HL-60 (cell line): ENCODE data around the gene CFAP210.

Experiments used
- DNase-seq, 2 experiments: peaks; one replicate each; pipeline ENCODE4 v3.0.0-alpha.2; 2010 to 2020; ENCODE audit warnings: low read depth in 1 of 2, low spot score in 1 of 2
- H3K27ac ChIP-seq: fragments of 250-450 bp; sonication (Bioruptor Pico); replicated peaks from 2 replicates; pipeline ENCODE4 v1.5.1; 2020; ENCODE audit warnings: mild to moderate bottlenecking, moderate library complexity
- H3K27me3 ChIP-seq: fragments of 250-450 bp; sonication (Bioruptor Pico); 2 replicates; pipeline ENCODE4 v1.5.1; 2021; ENCODE audit warnings: mild to moderate bottlenecking, moderate library complexity; ENCODE audit not compliant: insufficient read depth, poor library complexity, severe bottlenecking
- H3K4me3 ChIP-seq: replicated peaks from 2 replicates; pipeline ENCODE4 v1.5.1; 2011; ENCODE audit warnings: mild to moderate bottlenecking, control low read depth, low read length; ENCODE audit not compliant: insufficient read depth
- CTCF ChIP-seq: IDR thresholded peaks from one replicate; pipeline ENCODE4 v1.5.1; 2011; ENCODE audit warnings: low read length, control low read depth, inconsistent platforms; ENCODE audit not compliant: insufficient read depth
- GABPA ChIP-seq: IDR thresholded peaks from 2 replicates; pipeline ENCODE4 v1.6.1; 2012; ENCODE audit warnings: low read depth
- POLR2AphosphoS5 ChIP-seq: IDR thresholded peaks from 2 replicates; pipeline ENCODE4 v1.6.1; 2012; ENCODE audit warnings: low read depth
- REST ChIP-seq: IDR thresholded peaks from 2 replicates; pipeline ENCODE4 v1.6.1; 2012; ENCODE audit warnings: low read depth; ENCODE audit not compliant: insufficient replicate concordance
- SPI1 ChIP-seq: IDR thresholded peaks from 2 replicates; pipeline ENCODE4 v1.6.1; 2012; ENCODE audit warnings: low read depth, mild to moderate bottlenecking, borderline replicate concordance
- long read RNA-seq: library from polyadenylated mRNA; unstranded; transcript quantifications from one replicate; pipeline ENCODE4 v2.0.0, GENCODE V29; 2020

Gene CFAP210
- long read RNA-seq, result 0 reads

GRCh38 chr2:169694113-169694893 is at the start of gene CFAP210, which contains the start of gene PHOSPHO2:
TSS of gene CFAP210 (minus strand) at chr2:169694405. CDS start at chr2:169694327, 78 bp downstream.
TSS of gene PHOSPHO2 (plus strand) at chr2:169694469. CDS start at chr2:169700972, 6,503 bp downstream.
- TF ChIP-seq POLR2AphosphoS5 (peak; percentile 72), GABPA (peak; percentile 53), CTCF (no peak)
- no peaks in the 10 kb centered on the region for H3K27me3 ChIP-seq
- peak within 1 kb of the TSS; percentile 88 for H3K27ac ChIP-seq
- peak; percentile 90 to 99 for DNase-seq
- H3K4me3 ChIP-seq, result peak within 1 kb of the TSS; percentile 92

- TF ChIP-seq POLR2AphosphoS5 (no peak), SPI1 (no peak), CTCF (no peak), GABPA (no peak), REST (no peak)
- Histone ChIP-seq H3K4me3 (no peak overlapping the region), H3K27ac (no peak overlapping the region), H3K27me3 (no peaks in the 10 kb centered on the region)
- DNase-seq, result no peak
Measured at GRCh38 chr2:169743549-169743948, 49.3 kb upstream of the CFAP210 start.

GRCh38 chr2:169739351-169739750 is 45.1 kb upstream of the CFAP210 start:
- no peak for TF ChIP-seq REST
- no peak for TF ChIP-seq SPI1
- no peak for TF ChIP-seq GABPA
- no peak for TF ChIP-seq POLR2AphosphoS5
- no peak for TF ChIP-seq CTCF
- Histone ChIP-seq H3K27me3 (no peaks in the 10 kb centered on the region), H3K4me3 (no peak overlapping the region), H3K27ac (no peak overlapping the region)
- DNase-seq, result no peak
